ENCODE results near the gene UPF2. TPM values are rescaled to one million over a fixed set of nuclear protein-coding genes. Genes with fewer than 3 reads are reported as not detected.
A peak's percentile ranks its signal among the peaks of the same experiment; 100 is the strongest.

Gene UPF2
- total and polyA plus RNA-seq, 2 donors (not counting 1 experiment from before 2014, with no cell fraction given) = 8.9 to 60.0 TPM

DNA sequence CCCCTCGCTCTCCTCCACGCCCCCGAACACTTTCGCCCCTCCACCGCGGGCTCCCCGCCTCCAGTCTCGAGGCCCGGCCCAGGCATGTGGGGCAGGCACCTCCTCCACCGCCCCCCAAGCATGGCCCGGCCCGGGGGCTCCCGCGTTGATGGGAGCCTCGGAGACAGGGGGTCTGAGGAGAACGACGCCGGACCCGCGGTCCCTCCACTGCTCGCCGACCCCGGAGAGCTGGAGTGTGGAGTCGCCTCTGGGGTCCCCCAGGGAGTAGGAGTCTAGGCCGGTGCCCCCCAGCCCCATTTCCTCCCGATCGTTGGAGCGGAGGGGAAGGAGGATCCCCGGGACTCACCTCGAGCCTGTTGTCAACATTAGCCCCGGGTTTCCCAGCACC, 206 bp downstream of the UPF2 start:
- Histone ChIP-seq H3K27me3 (replicated peaks in 1 of 4; ENCODE audit: control extremely low read depth in 1 of 4, control insufficient read depth in 3 of 4, insufficient read depth in 4 of 4, low read length in 3 of 4) (no peaks in the 10 kb centered on the region), H3K9ac (ENCODE audit: low read length) (peak overlapping the region; percentile 99), H2AFZ (ENCODE audit: insufficient read depth, low read depth, low read length, poor library complexity, severe bottlenecking) (peak overlapping the region; percentile 85), H3K4me1 (ENCODE audit: control insufficient read depth in 2 of 2, insufficient read depth in 2 of 2, low read length in 2 of 2) (peaks cover 13 to 29% of the 10 kb centered on the region in 2 donors), H3K9me3 (ENCODE audit: control extremely low read depth in 1 of 3, control insufficient read depth in 2 of 3, insufficient read depth in 1 of 3, low read length in 2 of 3) (no peaks in the 10 kb centered on the region), H3K4me3 (ENCODE audit: control extremely low read depth in 1 of 5, extremely low read depth in 1 of 5, insufficient read depth in 1 of 5, low read depth in 2 of 5, low read length in 4 of 5) (peak overlapping the region; percentile 52 to 99 (median 90)), H3K27ac (ENCODE audit: low read length in 2 of 2) (peak overlapping the region; percentile 95 to 100), H3K4me2 (replicated peaks; ENCODE audit: low read depth, low read length, poor library complexity, severe bottlenecking) (peak overlapping the region; percentile 91), H3K36me3 (replicated peaks in 1 of 2; ENCODE audit: control extremely low read depth in 1 of 2, control insufficient read depth in 1 of 2, extremely low read depth in 1 of 2, insufficient read depth in 2 of 2, low read length in 1 of 2) (no peaks in the 10 kb centered on the region), H3K79me2 (ENCODE audit: control insufficient read depth, insufficient read depth, low read length) (peaks cover 61% of the 10 kb centered on the region), H4K20me1 (ENCODE audit: control insufficient read depth, insufficient read depth, low read length, poor library complexity, severe bottlenecking) (peaks cover 4% of the 10 kb centered on the region)
- DNase-seq (no peak), ATAC-seq (ENCODE audit: low read depth) (peak; percentile 11)
- Mint-ChIP-seq H3K27me3 (no peaks in the 10 kb centered on the region), H3K4me3 (peak overlapping the region; percentile 99), H3K4me1 (peaks cover 44% of the 10 kb centered on the region), H3K9me3 (ENCODE audit: insufficient read depth) (no peaks in the 10 kb centered on the region), H3K27ac (peak overlapping the region; percentile 100)
- under 1% methylated on average over 25 of the region's 31 CpGs for WGBS (ENCODE audit: insufficient coverage)
- CTCF ChIA-PET = interaction anchor here (0.5 to 1.9 kb wide), 9 partner anchors 9 to 153 kb away, joined by 3 to 9 read pairs (median 3); partner anchors contain the start of genes CDC123 and NUDT5
- intact Hi-C loops (cut with micrococcal nuclease) = loop anchor here (1.0 to 5.0 kb wide), 3 partner anchors 33 to 56 kb away; no protein-coding TSS in a partner anchor
- no peak for TF ChIP-seq EZH2 (IDR thresholded peaks at IDR 0.05; ENCODE audit: borderline replicate concordance, insufficient read depth, low read depth, low read length, poor library complexity, severe bottlenecking)
- TF ChIP-seq, protein P1, sequence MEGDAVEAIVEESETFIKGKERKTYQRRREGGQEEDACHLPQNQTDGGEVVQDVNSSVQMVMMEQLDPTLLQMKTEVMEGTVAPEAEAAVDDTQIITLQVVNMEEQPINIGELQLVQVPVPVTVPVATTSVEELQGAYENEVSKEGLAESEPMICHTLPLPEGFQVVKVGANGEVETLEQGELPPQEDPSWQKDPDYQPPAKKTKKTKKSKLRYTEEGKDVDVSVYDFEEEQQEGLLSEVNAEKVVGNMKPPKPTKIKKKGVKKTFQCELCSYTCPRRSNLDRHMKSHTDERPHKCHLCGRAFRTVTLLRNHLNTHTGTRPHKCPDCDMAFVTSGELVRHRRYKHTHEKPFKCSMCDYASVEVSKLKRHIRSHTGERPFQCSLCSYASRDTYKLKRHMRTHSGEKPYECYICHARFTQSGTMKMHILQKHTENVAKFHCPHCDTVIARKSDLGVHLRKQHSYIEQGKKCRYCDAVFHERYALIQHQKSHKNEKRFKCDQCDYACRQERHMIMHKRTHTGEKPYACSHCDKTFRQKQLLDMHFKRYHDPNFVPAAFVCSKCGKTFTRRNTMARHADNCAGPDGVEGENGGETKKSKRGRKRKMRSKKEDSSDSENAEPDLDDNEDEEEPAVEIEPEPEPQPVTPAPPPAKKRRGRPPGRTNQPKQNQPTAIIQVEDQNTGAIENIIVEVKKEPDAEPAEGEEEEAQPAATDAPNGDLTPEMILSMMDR (IDR thresholded peaks at IDR 0.05) = no peak
- POLR2A ChIA-PET = interaction anchor here (0.7 to 2.8 kb wide), 9 partner anchors 9 to 153 kb away, joined by 3 to 32 read pairs (median 6); partner anchors contain the start of genes CDC123, DHTKD1 and NUDT5

DNA sequence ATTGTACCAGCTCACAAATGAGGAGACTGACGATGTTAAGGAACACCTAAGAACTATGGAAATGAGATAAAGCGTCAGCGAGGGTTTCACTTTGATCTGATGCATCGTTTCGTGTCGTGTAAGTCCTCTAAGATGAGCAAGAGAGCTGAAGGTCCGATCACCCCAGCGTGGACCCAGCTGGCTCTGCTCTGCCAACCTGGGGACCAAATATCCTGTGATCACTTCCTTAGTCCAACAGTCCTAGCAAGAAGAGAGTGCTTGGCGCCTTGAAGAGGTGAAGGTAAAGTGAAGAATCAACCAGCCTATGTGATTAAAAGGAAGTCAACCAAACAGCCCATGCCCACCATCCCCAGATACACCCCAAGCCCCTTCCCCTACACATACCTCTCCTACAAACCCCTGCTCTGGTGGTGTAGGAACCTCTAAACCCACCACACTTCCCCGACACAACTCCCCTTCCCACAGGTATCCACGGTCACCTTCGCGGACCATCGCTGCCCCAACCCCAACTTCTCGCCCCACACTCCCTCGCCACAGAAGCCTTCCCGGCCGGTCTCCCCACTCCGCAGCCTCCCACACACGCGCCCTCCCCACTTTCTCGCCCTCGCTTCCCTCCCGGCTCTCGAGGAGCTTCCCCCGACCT, 722 bp downstream of the UPF2 start:
- peaks cover 0 to 1% of the 10 kb centered on the region in 2 experiments for H3K36me3 ChIP-seq (replicated peaks in 1 of 2; ENCODE audit: control extremely low read depth in 1 of 2, control insufficient read depth in 1 of 2, extremely low read depth in 1 of 2, insufficient read depth in 2 of 2, low read length in 1 of 2)
- H3K4me1 ChIP-seq (ENCODE audit: control insufficient read depth in 2 of 2, insufficient read depth in 2 of 2, low read length in 2 of 2) = peaks cover 13 to 29% of the 10 kb centered on the region in 2 donors
- no peaks in the 10 kb centered on the region for H3K27me3 ChIP-seq (replicated peaks in 1 of 4; ENCODE audit: control extremely low read depth in 1 of 4, control insufficient read depth in 3 of 4, insufficient read depth in 4 of 4, low read length in 3 of 4)
- DNase-seq = peak; percentile 70
- H3K79me2 ChIP-seq (ENCODE audit: control insufficient read depth, insufficient read depth, low read length) = peaks cover 66% of the 10 kb centered on the region
- Mint-ChIP-seq H3K9me3 (ENCODE audit: insufficient read depth) (no peaks in the 10 kb centered on the region), H3K27me3 (no peaks in the 10 kb centered on the region), H3K4me3 (peak overlapping the region; percentile 99), H3K4me1 (peaks cover 44% of the 10 kb centered on the region), H3K27ac (peak overlapping the region; percentile 100)
- H4K20me1 ChIP-seq (ENCODE audit: control insufficient read depth, insufficient read depth, low read length, poor library complexity, severe bottlenecking) = peaks cover 4% of the 10 kb centered on the region
- H2AFZ ChIP-seq (ENCODE audit: insufficient read depth, low read depth, low read length, poor library complexity, severe bottlenecking) = peak overlapping the region; percentile 85
- TF ChIP-seq EZH2 (IDR thresholded peaks at IDR 0.05; ENCODE audit: borderline replicate concordance, insufficient read depth, low read depth, low read length, poor library complexity, severe bottlenecking) = no peak
- TF ChIP-seq, protein P1 (IDR thresholded peaks at IDR 0.05) = no peak
- POLR2A ChIA-PET = interaction anchor here (1.0 to 2.8 kb wide), 6 partner anchors 9 to 33 kb away, joined by 3 to 32 read pairs (median 9); partner anchors contain the start of gene DHTKD1
- intact Hi-C loops (cut with micrococcal nuclease) = loop anchor here (1.0 to 5.0 kb wide), 3 partner anchors 33 to 55 kb away; no protein-coding TSS in a partner anchor
- no peaks in the 10 kb centered on the region for H3K9me3 ChIP-seq (ENCODE audit: control extremely low read depth in 1 of 3, control insufficient read depth in 2 of 3, insufficient read depth in 1 of 3, low read length in 2 of 3)
- peak overlapping the region; percentile 99 for H3K9ac ChIP-seq (ENCODE audit: low read length)
- no peak for ATAC-seq (ENCODE audit: low read depth)
- H3K4me2 ChIP-seq (replicated peaks; ENCODE audit: low read depth, low read length, poor library complexity, severe bottlenecking) = peak overlapping the region; percentile 91
- CTCF ChIA-PET = interaction anchor here (0.6 to 1.5 kb wide), 6 partner anchors 9 to 65 kb away, joined by 3 to 6 read pairs (median 3); no protein-coding TSS in a partner anchor
- peak overlapping the region; percentile 51 to 99 (median 90) for H3K4me3 ChIP-seq (ENCODE audit: control extremely low read depth in 1 of 5, extremely low read depth in 1 of 5, insufficient read depth in 1 of 5, low read depth in 2 of 5, low read length in 4 of 5)
- peak overlapping the region; percentile 95 to 100 for H3K27ac ChIP-seq (ENCODE audit: low read length in 2 of 2)
- under 1% methylated on average over 25 of the region's 26 CpGs for WGBS (ENCODE audit: insufficient coverage)

Data from B cell (primary cell).